Measurements from ENCODE around the gene PFDN4.
"Not testable (repeated sequence)": the region's sequence is repeated elsewhere in the genome, so short reads cannot be mapped to it uniquely, and the experiment has no call there.

The PFDN4 gene

DNA sequence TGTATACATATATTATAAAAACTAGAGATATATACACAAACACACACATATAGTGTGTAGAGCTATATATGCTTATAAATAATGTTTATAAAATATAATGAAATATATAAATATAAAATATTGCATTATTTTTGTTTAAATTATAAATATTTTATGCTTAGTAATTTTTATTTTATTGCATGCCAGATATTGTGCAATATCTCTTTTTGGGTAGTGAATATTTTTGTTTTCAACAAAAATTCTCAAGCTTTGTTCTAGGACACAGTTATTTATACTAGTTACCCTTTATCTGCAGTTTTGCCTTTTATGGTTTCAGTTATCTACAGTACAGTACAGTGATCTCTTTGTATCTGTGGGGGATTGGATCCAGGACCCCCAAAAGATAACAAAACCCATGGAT lies 52.2 kb downstream of the PFDN4 start:
- no peak overlapping the region for H3K23ac ChIP-seq (ENCODE audit: low read length)
- H3K14ac ChIP-seq (ENCODE audit: low read length), result no peak overlapping the region
- no peak overlapping the region for H2AK5ac ChIP-seq (ENCODE audit: low read length)
- no peak overlapping the region for H3K18ac ChIP-seq (ENCODE audit: low read length)
- H3K4me1 ChIP-seq (ENCODE audit: control insufficient read depth in 1 of 2, insufficient read depth in 2 of 2, low read length in 2 of 2), result peaks cover 2 to 3% of the 10 kb centered on the region in 2 experiments
- H4K91ac ChIP-seq (ENCODE audit: low read depth, low read length), result no peak overlapping the region
- H3K36me3 ChIP-seq (ENCODE audit: control insufficient read depth in 1 of 2, insufficient read depth in 2 of 2, low read length in 2 of 2), result no peaks in the 10 kb centered on the region
- H3K27ac ChIP-seq (ENCODE audit: low read depth, low read length), result no peak overlapping the region
- no peaks in the 10 kb centered on the region for H3K27me3 ChIP-seq (ENCODE audit: insufficient read depth, low read length)
- no peak overlapping the region for H3K4me3 ChIP-seq (ENCODE audit: low read depth, low read length)
- DNase-seq, result no peak
- H2BK5ac ChIP-seq (ENCODE audit: low read depth, low read length, poor library complexity), result no peak overlapping the region
- H2BK120ac ChIP-seq (ENCODE audit: insufficient read depth, low read length, poor library complexity), result no peak overlapping the region
- H3K9me3 ChIP-seq (ENCODE audit: insufficient read depth, low read depth, low read length), result no peaks in the 10 kb centered on the region
- H3K4ac ChIP-seq (ENCODE audit: low read depth, low read length), result no peak overlapping the region
- H3K79me1 ChIP-seq (ENCODE audit: low read length), result peaks cover 5% of the 10 kb centered on the region
- no peak overlapping the region for H2AFZ ChIP-seq (ENCODE audit: insufficient read depth, low read length, poor library complexity)
- no peaks in the 10 kb centered on the region for H3K79me2 ChIP-seq (ENCODE audit: control insufficient read depth, insufficient read depth, low read length, poor library complexity)
- no peak overlapping the region for H3K4me2 ChIP-seq (ENCODE audit: low read length)
- no peak overlapping the region for H2BK12ac ChIP-seq (ENCODE audit: low read length)
- no peak overlapping the region for H3K9ac ChIP-seq (ENCODE audit: low read length)
- no peak overlapping the region for H4K12ac ChIP-seq (ENCODE audit: low read depth, low read length)
- no peak overlapping the region for H4K8ac ChIP-seq (ENCODE audit: low read depth, low read length)

DNA sequence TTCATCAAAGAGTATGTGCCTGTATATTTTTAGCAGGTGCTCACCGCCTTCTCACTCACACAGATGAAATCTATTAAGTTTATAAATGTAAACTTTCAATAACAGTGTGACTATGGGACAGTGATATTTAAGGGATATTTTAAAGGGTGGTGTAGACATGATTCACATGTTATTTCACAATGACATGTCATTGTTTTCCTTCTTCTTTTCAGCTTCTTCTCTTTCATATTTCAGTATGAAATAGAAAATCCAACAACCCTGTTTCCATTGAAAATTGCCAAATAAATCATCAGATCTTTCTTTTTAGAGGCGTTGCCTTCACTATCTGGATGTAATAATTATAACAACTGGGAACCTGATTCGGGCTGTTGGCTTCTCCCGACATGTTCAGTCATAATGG lies 54.8 kb downstream of the PFDN4 start:
- H3K23ac ChIP-seq (ENCODE audit: low read length), result no peak overlapping the region

DNA sequence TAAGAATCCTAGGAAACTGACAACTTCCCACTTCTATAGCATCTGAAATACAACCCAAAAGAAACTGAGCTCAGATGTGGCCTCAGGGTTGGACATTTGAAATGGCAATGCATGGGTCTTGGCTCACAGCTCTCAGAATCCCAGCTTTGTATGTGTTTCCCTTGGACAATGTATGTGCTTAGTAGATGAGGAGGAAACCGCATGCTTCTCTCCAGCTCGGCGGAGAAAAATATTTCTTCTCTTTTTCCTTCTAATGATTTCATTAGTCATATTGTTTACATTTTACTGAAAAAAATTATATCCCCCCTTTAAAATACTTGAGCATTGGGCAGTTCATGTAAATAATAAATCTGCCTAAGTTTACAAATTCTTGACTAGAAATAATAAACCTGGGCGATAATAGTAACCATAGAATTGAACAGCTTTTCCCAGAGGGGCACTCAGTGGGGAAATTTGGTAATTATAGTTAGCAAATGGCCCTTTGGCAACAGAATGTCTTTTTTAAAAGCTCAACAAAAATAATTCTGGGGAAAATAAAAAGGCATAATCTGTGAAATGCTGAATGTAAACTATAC lies 55.3 kb downstream of the PFDN4 start:
- Histone ChIP-seq H3K27ac (ENCODE audit: low read depth, low read length) (no peak overlapping the region), H2AK5ac (ENCODE audit: low read length) (no peak overlapping the region), H3K4me2 (ENCODE audit: low read length) (no peak overlapping the region), H3K9ac (ENCODE audit: low read length) (no peak overlapping the region), H2AFZ (ENCODE audit: insufficient read depth, low read length, poor library complexity) (no peak overlapping the region), H3K14ac (ENCODE audit: low read length) (no peak overlapping the region), H3K27me3 (ENCODE audit: insufficient read depth, low read length) (no peaks in the 10 kb centered on the region), H3K4me1 (ENCODE audit: control insufficient read depth in 1 of 2, insufficient read depth in 2 of 2, low read length in 2 of 2) (peaks cover 7 to 12% of the 10 kb centered on the region in 2 experiments), H3K23ac (ENCODE audit: low read length) (no peak overlapping the region), H2BK120ac (ENCODE audit: insufficient read depth, low read length, poor library complexity) (no peak overlapping the region), H4K12ac (ENCODE audit: low read depth, low read length) (no peak overlapping the region), H4K8ac (ENCODE audit: low read depth, low read length) (no peak overlapping the region), H3K4ac (ENCODE audit: low read depth, low read length) (no peak overlapping the region), H4K91ac (ENCODE audit: low read depth, low read length) (no peak overlapping the region), H3K4me3 (ENCODE audit: low read depth, low read length) (no peak overlapping the region), H3K18ac (ENCODE audit: low read length) (no peak overlapping the region), H3K79me1 (ENCODE audit: low read length) (peaks cover 14% of the 10 kb centered on the region), H3K9me3 (ENCODE audit: insufficient read depth, low read depth, low read length) (no peaks in the 10 kb centered on the region), H3K36me3 (ENCODE audit: control insufficient read depth in 1 of 2, insufficient read depth in 2 of 2, low read length in 2 of 2) (no peaks in the 10 kb centered on the region), H2BK5ac (ENCODE audit: low read depth, low read length, poor library complexity) (no peak overlapping the region), H3K79me2 (ENCODE audit: control insufficient read depth, insufficient read depth, low read length, poor library complexity) (no peaks in the 10 kb centered on the region), H2BK12ac (ENCODE audit: low read length) (no peak overlapping the region)
- no CpG with 5 or more reads among the region's 4 CpGs for WGBS (ENCODE audit: extremely low coverage, insufficient coverage, insufficient read length)
- no peak for DNase-seq

More for the DNA sequence above, 54.8 kb downstream of the PFDN4 start:
- Histone ChIP-seq H2AK5ac (ENCODE audit: low read length) (no peak overlapping the region), H3K27ac (ENCODE audit: low read depth, low read length) (no peak overlapping the region), H3K9ac (ENCODE audit: low read length) (no peak overlapping the region), H3K4me3 (ENCODE audit: low read depth, low read length) (no peak overlapping the region), H2BK12ac (ENCODE audit: low read length) (no peak overlapping the region), H2BK5ac (ENCODE audit: low read depth, low read length, poor library complexity) (no peak overlapping the region), H3K4me2 (ENCODE audit: low read length) (no peak overlapping the region), H3K18ac (ENCODE audit: low read length) (no peak overlapping the region), H4K8ac (ENCODE audit: low read depth, low read length) (no peak overlapping the region), H3K4ac (ENCODE audit: low read depth, low read length) (no peak overlapping the region), H4K91ac (ENCODE audit: low read depth, low read length) (no peak overlapping the region), H3K14ac (ENCODE audit: low read length) (no peak overlapping the region), H3K4me1 (ENCODE audit: control insufficient read depth in 1 of 2, insufficient read depth in 2 of 2, low read length in 2 of 2) (peaks cover 5 to 7% of the 10 kb centered on the region in 2 experiments), H3K27me3 (ENCODE audit: insufficient read depth, low read length) (no peaks in the 10 kb centered on the region), H3K79me2 (ENCODE audit: control insufficient read depth, insufficient read depth, low read length, poor library complexity) (no peaks in the 10 kb centered on the region), H3K9me3 (ENCODE audit: insufficient read depth, low read depth, low read length) (no peaks in the 10 kb centered on the region), H2BK120ac (ENCODE audit: insufficient read depth, low read length, poor library complexity) (no peak overlapping the region), H3K36me3 (ENCODE audit: control insufficient read depth in 1 of 2, insufficient read depth in 2 of 2, low read length in 2 of 2) (no peaks in the 10 kb centered on the region), H2AFZ (ENCODE audit: insufficient read depth, low read length, poor library complexity) (no peak overlapping the region), H3K79me1 (ENCODE audit: low read length) (peaks cover 12% of the 10 kb centered on the region), H4K12ac (ENCODE audit: low read depth, low read length) (no peak overlapping the region)
- whole genome bisulfite sequencing (ENCODE audit: extremely low coverage, insufficient coverage, insufficient read length), result no CpG with 5 or more reads among the region's 4 CpGs
- no peak for DNase-seq

DNA sequence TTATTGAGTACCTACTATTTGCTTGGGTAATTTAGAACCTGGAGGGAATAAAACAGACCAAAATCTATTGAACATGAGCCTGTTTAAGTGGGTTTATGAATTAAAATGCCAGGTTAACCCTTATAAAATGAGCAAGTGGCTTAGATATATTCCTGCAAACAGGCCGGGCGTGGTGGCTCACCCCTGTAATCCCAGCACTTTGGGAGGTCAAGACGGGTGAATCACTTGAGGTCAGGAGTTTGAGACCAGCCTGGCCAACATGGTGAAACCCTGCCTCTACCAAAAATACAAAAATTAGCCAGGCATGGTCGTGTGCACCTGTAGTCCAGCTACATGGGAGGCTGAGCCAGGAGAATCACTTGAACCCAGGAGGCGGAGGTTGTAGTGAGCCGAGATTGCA lies 57.9 kb downstream of the PFDN4 start:
- not testable (repeated sequence) for H3K4me2 ChIP-seq (ENCODE audit: low read length); H2AK5ac ChIP-seq (ENCODE audit: low read length); H3K4me3 ChIP-seq (ENCODE audit: low read depth, low read length); H3K4ac ChIP-seq (ENCODE audit: low read depth, low read length); H3K14ac ChIP-seq (ENCODE audit: low read length); H3K27me3 ChIP-seq (ENCODE audit: insufficient read depth, low read length); H3K23ac ChIP-seq (ENCODE audit: low read length); H4K91ac ChIP-seq (ENCODE audit: low read depth, low read length); H3K79me2 ChIP-seq (ENCODE audit: control insufficient read depth, insufficient read depth, low read length, poor library complexity); DNase-seq; H3K9ac ChIP-seq (ENCODE audit: low read length); H2BK5ac ChIP-seq (ENCODE audit: low read depth, low read length, poor library complexity); H2AFZ ChIP-seq (ENCODE audit: insufficient read depth, low read length, poor library complexity); H4K8ac ChIP-seq (ENCODE audit: low read depth, low read length); H3K9me3 ChIP-seq (ENCODE audit: insufficient read depth, low read depth, low read length); H3K18ac ChIP-seq (ENCODE audit: low read length); H3K27ac ChIP-seq (ENCODE audit: low read depth, low read length); H4K12ac ChIP-seq (ENCODE audit: low read depth, low read length); H3K36me3 ChIP-seq (ENCODE audit: control insufficient read depth in 1 of 2, insufficient read depth in 2 of 2, low read length in 2 of 2)
- no CpG with 5 or more reads among the region's 6 CpGs for WGBS (ENCODE audit: extremely low coverage, insufficient coverage, insufficient read length)
- H2BK120ac ChIP-seq (ENCODE audit: insufficient read depth, low read length, poor library complexity), result peak overlapping the region; percentile 65
- peak overlapping the region; percentile 56 for H2BK12ac ChIP-seq (ENCODE audit: low read length)
- H3K79me1 ChIP-seq (ENCODE audit: low read length), result peaks cover 17% of the 10 kb centered on the region
- peaks cover 9 to 16% of the 10 kb centered on the region in 2 experiments for H3K4me1 ChIP-seq (ENCODE audit: control insufficient read depth in 1 of 2, insufficient read depth in 2 of 2, low read length in 2 of 2)

All from trophoblast cell (in vitro differentiated cells and primary cell).